ENCODE results near the gene ADAD2. TPM values are rescaled to one million over a fixed set of nuclear protein-coding genes. Genes with fewer than 3 reads are reported as not detected.

ADAD2 gene
- total RNA-seq, 1 donor from 2014 or later, result not detected

- H3K27ac Mint-ChIP-seq, result no peak overlapping the region
- H3K36me3 Mint-ChIP-seq, result no peaks in the 10 kb centered on the region
- peaks cover 20% of the 10 kb centered on the region for H3K4me1 Mint-ChIP-seq (ENCODE audit: unreplicated experiment)
- H3K9me3 Mint-ChIP-seq, result no peaks in the 10 kb centered on the region
- peaks cover 13% of the 10 kb centered on the region for H3K27me3 Mint-ChIP-seq
- H3K4me3 Mint-ChIP-seq, result no peak overlapping the region
- no peak for TF ChIP-seq CTCF (conservative IDR thresholded peaks at IDR 0.05)
- DNase-seq (ENCODE audit: extremely low spot score, unreplicated experiment), result no peak
Observed at GRCh38 chr16:84232060-84232459, 41.1 kb downstream of the ADAD2 start.

- Mint-ChIP-seq H3K27ac (no peak overlapping the region), H3K36me3 (no peaks in the 10 kb centered on the region), H3K9me3 (no peaks in the 10 kb centered on the region), H3K4me3 (no peak overlapping the region), H3K4me1 (ENCODE audit: unreplicated experiment) (peaks cover 15% of the 10 kb centered on the region), H3K27me3 (peaks cover 18% of the 10 kb centered on the region)
- DNase-seq (ENCODE audit: extremely low spot score, unreplicated experiment), result no peak
- TF ChIP-seq CTCF (conservative IDR thresholded peaks at IDR 0.05), result no peak
Observed at GRCh38 chr16:84232969-84233368, 42.0 kb downstream of the ADAD2 start.

GRCh38 chr16:84233748-84234147 lies 42.8 kb downstream of the ADAD2 start:
- no peak for DNase-seq (ENCODE audit: extremely low spot score, unreplicated experiment)
- peaks cover 15% of the 10 kb centered on the region for H3K4me1 Mint-ChIP-seq (ENCODE audit: unreplicated experiment)
- H3K36me3 Mint-ChIP-seq, result no peaks in the 10 kb centered on the region
- H3K27me3 Mint-ChIP-seq, result peaks cover 18% of the 10 kb centered on the region
- no peaks in the 10 kb centered on the region for H3K9me3 Mint-ChIP-seq
- no peak for TF ChIP-seq CTCF (conservative IDR thresholded peaks at IDR 0.05)
- H3K27ac Mint-ChIP-seq, result no peak overlapping the region
- H3K4me3 Mint-ChIP-seq, result no peak overlapping the region

GRCh38 chr16:84234321-84235241 lies 43.6 kb downstream of the ADAD2 start:
- Mint-ChIP-seq H3K36me3 (no peaks in the 10 kb centered on the region), H3K27me3 (peaks cover 26% of the 10 kb centered on the region), H3K27ac (peak overlapping the region; percentile 58), H3K4me3 (no peak overlapping the region), H3K4me1 (ENCODE audit: unreplicated experiment) (peaks cover 22% of the 10 kb centered on the region), H3K9me3 (no peaks in the 10 kb centered on the region)
- DNase-seq (ENCODE audit: extremely low spot score, unreplicated experiment), result no peak
- TF ChIP-seq CTCF (conservative IDR thresholded peaks at IDR 0.05), result no peak

- Mint-ChIP-seq H3K9me3 (no peaks in the 10 kb centered on the region), H3K27me3 (peaks cover 35% of the 10 kb centered on the region), H3K27ac (no peak overlapping the region)
Observed at GRCh38 chr16:84236671-84237070, 45.7 kb downstream of the ADAD2 start.

More at GRCh38 chr16:84236671-84237070, 45.7 kb downstream of the ADAD2 start:
- H3K36me3 Mint-ChIP-seq, result no peaks in the 10 kb centered on the region
- peaks cover 31% of the 10 kb centered on the region for H3K4me1 Mint-ChIP-seq (ENCODE audit: unreplicated experiment)
- TF ChIP-seq CTCF (conservative IDR thresholded peaks at IDR 0.05), result no peak
- no peak overlapping the region for H3K4me3 Mint-ChIP-seq
- no peak for DNase-seq (ENCODE audit: extremely low spot score, unreplicated experiment)

All from type B pancreatic cell (in vitro differentiated cells).